ENCODE measurements around the gene LRRC7.

DNA sequence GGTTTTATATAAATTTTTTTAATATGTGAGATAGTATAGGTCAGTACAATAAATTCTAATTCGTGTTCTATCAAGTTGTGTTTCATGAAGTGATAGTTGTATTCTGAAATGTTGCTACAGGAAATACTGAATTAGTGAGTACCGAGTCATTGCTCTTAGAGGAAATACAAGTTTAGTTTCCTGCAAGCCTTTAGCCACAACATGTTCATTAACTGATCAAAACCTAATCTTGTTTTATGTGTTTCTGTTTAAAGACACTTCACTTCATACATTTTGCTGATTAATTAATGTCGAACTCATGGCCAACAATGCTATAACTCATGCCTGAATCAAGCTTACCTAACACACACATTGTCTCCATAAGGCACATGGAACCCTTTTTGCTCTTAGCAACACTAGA lies 43.6 kb downstream of the LRRC7 start:
- TF ChIP-seq, protein P1, sequence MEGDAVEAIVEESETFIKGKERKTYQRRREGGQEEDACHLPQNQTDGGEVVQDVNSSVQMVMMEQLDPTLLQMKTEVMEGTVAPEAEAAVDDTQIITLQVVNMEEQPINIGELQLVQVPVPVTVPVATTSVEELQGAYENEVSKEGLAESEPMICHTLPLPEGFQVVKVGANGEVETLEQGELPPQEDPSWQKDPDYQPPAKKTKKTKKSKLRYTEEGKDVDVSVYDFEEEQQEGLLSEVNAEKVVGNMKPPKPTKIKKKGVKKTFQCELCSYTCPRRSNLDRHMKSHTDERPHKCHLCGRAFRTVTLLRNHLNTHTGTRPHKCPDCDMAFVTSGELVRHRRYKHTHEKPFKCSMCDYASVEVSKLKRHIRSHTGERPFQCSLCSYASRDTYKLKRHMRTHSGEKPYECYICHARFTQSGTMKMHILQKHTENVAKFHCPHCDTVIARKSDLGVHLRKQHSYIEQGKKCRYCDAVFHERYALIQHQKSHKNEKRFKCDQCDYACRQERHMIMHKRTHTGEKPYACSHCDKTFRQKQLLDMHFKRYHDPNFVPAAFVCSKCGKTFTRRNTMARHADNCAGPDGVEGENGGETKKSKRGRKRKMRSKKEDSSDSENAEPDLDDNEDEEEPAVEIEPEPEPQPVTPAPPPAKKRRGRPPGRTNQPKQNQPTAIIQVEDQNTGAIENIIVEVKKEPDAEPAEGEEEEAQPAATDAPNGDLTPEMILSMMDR (IDR thresholded peaks at IDR 0.05): no peak
- no peak for TF ChIP-seq POLR2A (IDR thresholded peaks at IDR 0.05)
